DOHH2 (cell line): ENCODE results near the gene URB2.

ENCODE experiments used
- H3F3A ChIP-seq: fragments of 200-600 bp; sonication (generic), shearing (Covaris generic); 2 replicates; pipeline ENCODE4 v1.6.0; 2016; ENCODE audit warnings: antibody characterized with exemption, mild to moderate bottlenecking; ENCODE audit not compliant: control insufficient read depth, insufficient read depth
- H3K27ac ChIP-seq: fragments of 200-600 bp; sonication (generic); 2 replicates; pipeline ENCODE4 v1.5.1; 2014; ENCODE audit warnings: low read depth, mild to moderate bottlenecking, low read length, moderate library complexity
- H3K27me3 ChIP-seq: fragments of 200-600 bp; sonication (generic); 2 replicates; pipeline ENCODE4 v1.6.1; 2014; ENCODE audit warnings: mild to moderate bottlenecking, low read length, mixed read lengths; ENCODE audit not compliant: control insufficient read depth
- H3K36me3 ChIP-seq: fragments of 200-600 bp; sonication (generic); 2 replicates; pipeline ENCODE4 v1.6.1; 2014; ENCODE audit warnings: mild to moderate bottlenecking, low read length, moderate library complexity, mixed read lengths; ENCODE audit not compliant: control insufficient read depth
- H3K4me1 ChIP-seq: fragments of 200-600 bp; sonication (generic); 2 replicates; pipeline ENCODE4 v1.6.1; 2014; ENCODE audit warnings: mild to moderate bottlenecking, low read length, mixed read lengths; ENCODE audit not compliant: control insufficient read depth
- H3K4me2 ChIP-seq: fragments of 200-600 bp; sonication (generic); 2 replicates; pipeline ENCODE4 v1.6.0; 2014; ENCODE audit warnings: mild to moderate bottlenecking, low read length, moderate library complexity
- H3K4me3 ChIP-seq: fragments of 200-600 bp; sonication (generic); 2 replicates; pipeline ENCODE4 v1.5.1; 2014; ENCODE audit warnings: mild to moderate bottlenecking, low read length, mixed read lengths
- H3K79me2 ChIP-seq: fragments of 200-600 bp; sonication (generic); 2 replicates; pipeline ENCODE4 v1.6.1; 2014; ENCODE audit warnings: mild to moderate bottlenecking, low read length, mixed read lengths; ENCODE audit not compliant: control insufficient read depth
- H3K9me2 ChIP-seq: fragments of 200-600 bp; sonication (generic); replicated peaks from 2 replicates; pipeline ENCODE4 v1.6.1; 2014; ENCODE audit warnings: mild to moderate bottlenecking, low read length, mixed read lengths; ENCODE audit not compliant: control insufficient read depth
- H3K9me3 ChIP-seq: fragments of 200-600 bp; sonication (generic); 2 replicates; pipeline ENCODE4 v1.6.1; 2014; ENCODE audit warnings: antibody characterized with exemption, low read length, mixed read lengths; ENCODE audit not compliant: control insufficient read depth, insufficient read depth
- H4K20me1 ChIP-seq: fragments of 200-600 bp; sonication (generic); 2 replicates; pipeline ENCODE4 v1.6.0; 2014; ENCODE audit warnings: low read depth, mild to moderate bottlenecking, antibody characterized with exemption, low read length, moderate library complexity; ENCODE audit not compliant: control insufficient read depth, insufficient read depth
- CTCF ChIP-seq: fragments of 200-600 bp; sonication (generic); IDR thresholded peaks from one replicate; pipeline ENCODE4 v1.5.1; 2014; ENCODE audit warnings: antibody characterized with exemption, mild to moderate bottlenecking, low read depth, low read length; ENCODE audit not compliant: poor library complexity, severe bottlenecking
- EZH2phosphoT487 ChIP-seq: fragments of 200-600 bp; sonication (generic); IDR thresholded peaks from 2 replicates; pipeline ENCODE4 v1.6.1; 2017; ENCODE audit warnings: borderline replicate concordance, mild to moderate bottlenecking, antibody characterized with exemption, low read length, moderate library complexity, mixed read lengths

The URB2 gene

GRCh38 chr1:229599218-229599954 lies 26.7 kb upstream of the URB2 start:
- Histone ChIP-seq H4K20me1 (no peaks in the 10 kb centered on the region), H3K27me3 (no peaks in the 10 kb centered on the region), H3F3A (no peaks in the 10 kb centered on the region), H3K79me2 (peaks cover 44% of the 10 kb centered on the region), H3K4me3 (no peak overlapping the region), H3K9me2 (no peaks in the 10 kb centered on the region), H3K4me2 (no peak overlapping the region), H3K36me3 (peaks cover 72% of the 10 kb centered on the region), H3K9me3 (no peaks in the 10 kb centered on the region), H3K27ac (no peak overlapping the region), H3K4me1 (no peaks in the 10 kb centered on the region)
- TF ChIP-seq CTCF, result no peak
- no peak for TF ChIP-seq EZH2phosphoT487

DNA sequence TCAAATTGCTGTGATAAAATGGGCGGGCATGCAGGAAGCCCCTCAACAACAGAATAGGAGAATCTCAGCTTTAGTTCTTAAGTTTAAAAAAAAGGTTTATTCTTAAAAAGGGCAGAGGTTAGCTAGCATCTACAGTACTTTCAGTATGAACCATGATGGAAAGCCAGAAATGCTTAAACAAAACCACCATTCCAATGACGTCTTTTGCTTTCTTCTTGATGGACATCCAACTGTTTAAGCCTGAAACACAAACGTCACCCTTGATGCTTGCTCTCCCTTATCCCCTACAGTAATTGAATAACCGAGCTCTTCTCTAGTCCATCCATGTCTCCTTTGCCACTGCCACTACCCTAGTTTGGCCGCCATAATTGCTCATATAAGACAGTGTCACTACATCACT lies 25.8 kb upstream of the URB2 start:
- Histone ChIP-seq H3K27ac (no peak overlapping the region), H3K36me3 (peaks cover 68% of the 10 kb centered on the region), H3K27me3 (no peaks in the 10 kb centered on the region), H3F3A (no peaks in the 10 kb centered on the region), H3K4me3 (no peak overlapping the region), H3K4me2 (no peak overlapping the region), H4K20me1 (no peaks in the 10 kb centered on the region), H3K9me3 (no peaks in the 10 kb centered on the region), H3K9me2 (no peaks in the 10 kb centered on the region), H3K4me1 (no peaks in the 10 kb centered on the region), H3K79me2 (peaks cover 44% of the 10 kb centered on the region)
- TF ChIP-seq EZH2phosphoT487 (no peak), CTCF (no peak)

GRCh38 chr1:229603371-229604005 lies 22.6 kb upstream of the URB2 start:
- Histone ChIP-seq H3K79me2 (peaks cover 27% of the 10 kb centered on the region), H3K9me3 (no peaks in the 10 kb centered on the region), H3K4me3 (no peak overlapping the region), H3F3A (no peaks in the 10 kb centered on the region), H3K27ac (no peak overlapping the region), H4K20me1 (no peaks in the 10 kb centered on the region), H3K4me2 (no peak overlapping the region), H3K27me3 (no peaks in the 10 kb centered on the region), H3K36me3 (peaks cover 86% of the 10 kb centered on the region), H3K4me1 (no peaks in the 10 kb centered on the region), H3K9me2 (no peaks in the 10 kb centered on the region)
- no peak for TF ChIP-seq EZH2phosphoT487
- no peak for TF ChIP-seq CTCF
